HG03342 (cell line): ENCODE measurements around the gene OR1F1.

ENCODE experiments used
- ATAC-seq: cut with Tn5 transposase; IDR thresholded peaks from one replicate; pipeline ENCODE4 v1.9.1; 2021; ENCODE audit warnings: mild to moderate bottlenecking, moderate library complexity; ENCODE audit not compliant: unreplicated experiment

Gene OR1F1

GRCh38 chr16:3246002-3246401 is 58.0 kb downstream of the OR1F1 start:
- no peak for ATAC-seq

GRCh38 chr16:3246876-3247275 is 58.9 kb downstream of the OR1F1 start:
- ATAC-seq = no peak

- no peak for ATAC-seq
Observed at GRCh38 chr16:3248596-3248995, 60.6 kb downstream of the OR1F1 start.

- ATAC-seq = no peak
Observed at GRCh38 chr16:3249020-3249419, 61.0 kb downstream of the OR1F1 start.

GRCh38 chr16:3249451-3249850 is 61.4 kb downstream of the OR1F1 start:
- no peak for ATAC-seq

GRCh38 chr16:3252967-3253366 is 65.0 kb downstream of the OR1F1 start:
- no peak for ATAC-seq

- ATAC-seq = no peak
Observed at GRCh38 chr16:3254309-3254708, 66.3 kb downstream of the OR1F1 start.
